Mesenchymal stem cell (in vitro differentiated cells and primary cell): ENCODE data around the gene PARP15.
A peak's percentile ranks its signal among the peaks of the same experiment; 100 is the strongest.

Experiments used
- DNase-seq: peaks from one replicate; pipeline ENCODE4 v3.0.0-alpha.2; 2013
- H2AFZ ChIP-seq: one replicate; pipeline ENCODE4 v1.6.1; 2013; ENCODE audit warnings: low read depth, mild to moderate bottlenecking, control low read depth, inconsistent platforms, low read length, moderate library complexity
- H2AK5ac ChIP-seq: 2 replicates; pipeline ENCODE4 v1.6.1; 2013; ENCODE audit warnings: low read length, moderate library complexity, mild to moderate bottlenecking, inconsistent platforms; ENCODE audit not compliant: severe bottlenecking
- H2BK120ac ChIP-seq: one replicate; pipeline ENCODE4 v1.6.1; 2013; ENCODE audit warnings: low read depth, mild to moderate bottlenecking, inconsistent platforms, low read length, moderate library complexity
- H2BK12ac ChIP-seq, 2 experiments: one replicate each; pipeline ENCODE4 v1.6.1; 2013; ENCODE audit warnings: inconsistent platforms in 2 of 2, low read length in 2 of 2, mild to moderate bottlenecking in 2 of 2, moderate library complexity in 2 of 2, control low read depth in 1 of 2
- H2BK15ac ChIP-seq: one replicate; pipeline ENCODE4 v1.6.1; 2013; ENCODE audit warnings: mild to moderate bottlenecking, low read depth, inconsistent platforms; ENCODE audit not compliant: poor library complexity, severe bottlenecking
- H2BK5ac ChIP-seq: 2 replicates; pipeline ENCODE4 v1.6.1; 2013; ENCODE audit warnings: low read depth, mild to moderate bottlenecking, low read length, control low read depth, inconsistent platforms; ENCODE audit not compliant: poor library complexity, severe bottlenecking
- H3K14ac ChIP-seq, 2 experiments: one replicate each; pipeline ENCODE4 v1.6.1; 2013; ENCODE audit warnings: inconsistent platforms in 2 of 2, low read length in 2 of 2, control low read depth in 1 of 2, mild to moderate bottlenecking in 1 of 2, moderate library complexity in 1 of 2
- H3K18ac ChIP-seq, 2 experiments: one replicate each; pipeline ENCODE4 v1.6.1; 2013; ENCODE audit warnings: inconsistent platforms in 2 of 2, low read length in 2 of 2, control low read depth in 1 of 2, low read depth in 1 of 2, mild to moderate bottlenecking in 1 of 2
- H3K23ac ChIP-seq, 2 experiments: one replicate each; pipeline ENCODE4 v1.6.1; 2013; ENCODE audit warnings: inconsistent platforms in 2 of 2, low read length in 2 of 2, mild to moderate bottlenecking in 2 of 2, moderate library complexity in 2 of 2, control low read depth in 1 of 2
- H3K27ac ChIP-seq: 2 replicates; pipeline ENCODE4 v1.5.1; 2013; ENCODE audit warnings: mild to moderate bottlenecking, moderate library complexity, low read length, control low read depth, inconsistent platforms; ENCODE audit not compliant: poor library complexity, severe bottlenecking
- H3K27me3 ChIP-seq, 2 experiments: 2 replicates each; pipeline versions ENCODE4 v1.6.1 to v1.7.0; 2013; ENCODE audit warnings: low read length in 2 of 2, mild to moderate bottlenecking in 2 of 2, moderate library complexity in 2 of 2, control low read depth in 1 of 2, inconsistent platforms in 1 of 2; ENCODE audit not compliant: control insufficient read depth in 1 of 2, insufficient read depth in 1 of 2
- H3K36me3 ChIP-seq, 2 experiments: 2 replicates each; pipeline versions ENCODE4 v1.6.1 to v1.7.0; 2013; ENCODE audit warnings: low read length in 2 of 2, control low read depth in 1 of 2, inconsistent platforms in 1 of 2, low read depth in 1 of 2, mild to moderate bottlenecking in 1 of 2; ENCODE audit not compliant: insufficient read depth in 2 of 2, control insufficient read depth in 1 of 2
- H3K4ac ChIP-seq, 2 experiments: one replicate each; pipeline ENCODE4 v1.6.1; 2013; ENCODE audit warnings: inconsistent platforms in 2 of 2, low read length in 2 of 2, mild to moderate bottlenecking in 2 of 2, moderate library complexity in 2 of 2, control low read depth in 1 of 2, low read depth in 1 of 2
- H3K4me1 ChIP-seq: 2 replicates; pipeline ENCODE4 v1.6.1; 2013; ENCODE audit warnings: low read depth, low read length, control low read depth; ENCODE audit not compliant: control insufficient read depth, insufficient read depth
- H3K4me2 ChIP-seq: 2 replicates; pipeline ENCODE4 v1.6.1; 2013; ENCODE audit warnings: low read length, mild to moderate bottlenecking, inconsistent platforms; ENCODE audit not compliant: poor library complexity, severe bottlenecking
- H3K4me3 ChIP-seq, 2 experiments: 2 replicates each; pipeline versions ENCODE4 v1.5.1 to v1.7.0; 2013; ENCODE audit warnings: low read length in 2 of 2, mild to moderate bottlenecking in 2 of 2, control low read depth in 1 of 2, low read depth in 1 of 2; ENCODE audit not compliant: insufficient read depth in 1 of 2
- H3K79me1 ChIP-seq: replicated peaks from 2 replicates; pipeline ENCODE4 v1.6.1; 2013; ENCODE audit warnings: mild to moderate bottlenecking, control low read depth, low read length, inconsistent platforms; ENCODE audit not compliant: poor library complexity, severe bottlenecking
- H3K9ac ChIP-seq: 2 replicates; pipeline ENCODE4 v1.7.0; 2013; ENCODE audit warnings: mild to moderate bottlenecking, low read length, moderate library complexity
- H3K9me3 ChIP-seq: 2 replicates; pipeline ENCODE4 v1.7.0; 2013; ENCODE audit warnings: mild to moderate bottlenecking, low read length; ENCODE audit not compliant: control insufficient read depth
- H4K8ac ChIP-seq: one replicate; pipeline ENCODE4 v1.6.1; 2013; ENCODE audit warnings: inconsistent platforms, mild to moderate bottlenecking, low read length, moderate library complexity
- H4K91ac ChIP-seq: one replicate; pipeline ENCODE4 v1.6.1; 2013; ENCODE audit warnings: mild to moderate bottlenecking, low read length, inconsistent platforms
- WGBS: methylation state at CpG from one replicate; pipeline ENCODE4 v1.1.7; 2013; ENCODE audit warnings: mixed read lengths; 5-methylcytosine and 5-hydroxymethylcytosine counted together

PARP15 gene

DNA sequence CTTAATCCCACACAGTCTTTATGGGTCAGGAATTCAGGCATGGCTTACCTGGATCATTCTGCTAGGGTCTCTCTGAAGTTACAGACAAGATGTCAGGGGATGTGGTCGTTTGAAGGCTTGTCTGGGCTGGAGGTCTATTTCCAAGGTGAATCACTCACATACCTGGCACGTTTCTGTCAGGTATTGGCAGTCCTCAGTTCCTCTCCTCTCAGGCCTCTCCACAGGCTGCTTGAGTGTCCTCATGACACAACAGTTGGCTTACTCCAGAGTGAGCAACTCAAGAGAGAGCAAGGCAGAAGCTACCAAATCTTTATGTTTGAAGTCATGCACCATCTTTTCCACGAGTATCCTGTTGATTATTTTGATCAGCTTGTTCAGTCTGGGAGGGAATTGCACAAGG lies 59.2 kb downstream of the PARP15 start:
- no peak overlapping the region for H2AK5ac ChIP-seq
- no peak overlapping the region for H3K4me3 ChIP-seq
- no peaks in the 10 kb centered on the region for H3K36me3 ChIP-seq
- H3K27me3 ChIP-seq, result no peaks in the 10 kb centered on the region
- H2BK15ac ChIP-seq, result no peak overlapping the region
- no peak overlapping the region for H2BK120ac ChIP-seq
- H3K79me1 ChIP-seq, result no peaks in the 10 kb centered on the region
- H2AFZ ChIP-seq, result no peak overlapping the region
- H4K91ac ChIP-seq, result no peak overlapping the region
- H2BK12ac ChIP-seq, result no peak overlapping the region
- H4K8ac ChIP-seq, result no peak overlapping the region
- H3K4ac ChIP-seq, result no peak overlapping the region
- no peaks in the 10 kb centered on the region for H3K9me3 ChIP-seq
- no peak overlapping the region for H3K27ac ChIP-seq
- no peak overlapping the region for H3K23ac ChIP-seq
- no peak overlapping the region for H2BK5ac ChIP-seq
- H3K9ac ChIP-seq, result no peak overlapping the region
- H3K18ac ChIP-seq, result no peak overlapping the region
- H3K4me1 ChIP-seq, result no peaks in the 10 kb centered on the region
- WGBS, result 44% methylated on average over 3 of the region's 3 CpGs
- H3K4me2 ChIP-seq, result no peak overlapping the region
- H3K14ac ChIP-seq, result no peak overlapping the region
- DNase-seq, result no peak

- H3K27me3 ChIP-seq, result no peaks in the 10 kb centered on the region
- H2AK5ac ChIP-seq, result no peak overlapping the region
- no peak overlapping the region for H3K4ac ChIP-seq
- no peak overlapping the region for H3K4me3 ChIP-seq
- no peaks in the 10 kb centered on the region for H3K36me3 ChIP-seq
- no peaks in the 10 kb centered on the region for H3K79me1 ChIP-seq
- H4K91ac ChIP-seq, result no peak overlapping the region
- H4K8ac ChIP-seq, result no peak overlapping the region
- no peak for DNase-seq
- no peak overlapping the region for H2BK15ac ChIP-seq
- H2BK120ac ChIP-seq, result no peak overlapping the region
- no peak overlapping the region for H3K14ac ChIP-seq
- no peak overlapping the region for H3K4me2 ChIP-seq
- H3K9ac ChIP-seq, result no peak overlapping the region
- no peak overlapping the region for H3K18ac ChIP-seq
- no peaks in the 10 kb centered on the region for H3K4me1 ChIP-seq
- H3K27ac ChIP-seq, result no peak overlapping the region
- H2BK5ac ChIP-seq, result no peak overlapping the region
- no peaks in the 10 kb centered on the region for H3K9me3 ChIP-seq
- H2BK12ac ChIP-seq, result no peak overlapping the region
- no peak overlapping the region for H2AFZ ChIP-seq
- no peak overlapping the region for H3K23ac ChIP-seq
Observed at GRCh38 chr3:122640437-122640999, 63.1 kb downstream of the PARP15 start.

DNA sequence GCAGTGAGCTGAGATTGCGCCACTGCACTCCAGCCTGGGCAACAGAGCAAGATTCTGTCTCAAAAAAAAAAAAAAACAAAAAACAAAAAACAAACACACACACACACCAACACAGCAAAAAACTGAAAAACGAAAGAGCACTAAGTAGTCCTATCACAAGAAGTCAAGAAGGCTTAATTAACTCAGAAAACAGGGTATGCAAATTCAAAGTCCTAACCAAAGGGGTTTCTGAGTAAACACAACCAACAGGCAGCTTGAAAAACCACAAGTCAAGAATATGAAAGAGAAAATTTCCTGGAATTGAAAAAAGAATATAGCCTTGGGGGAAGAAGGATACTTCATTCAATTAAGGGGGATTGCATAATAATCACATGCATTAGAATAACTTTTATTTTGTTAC lies 65.5 kb downstream of the PARP15 start:
- Histone ChIP-seq H3K14ac (no peak overlapping the region), H3K4me2 (no peak overlapping the region), H2BK12ac (no peak overlapping the region), H3K36me3 (no peaks in the 10 kb centered on the region), H2AK5ac (no peak overlapping the region), H3K27me3 (no peaks in the 10 kb centered on the region), H3K27ac (no peak overlapping the region), H2BK5ac (no peak overlapping the region), H3K9ac (no peak overlapping the region), H4K91ac (no peak overlapping the region), H3K4ac (no peak overlapping the region), H4K8ac (no peak overlapping the region), H3K23ac (no peak overlapping the region), H2BK15ac (no peak overlapping the region), H3K4me3 (no peak overlapping the region), H3K79me1 (no peaks in the 10 kb centered on the region), H3K9me3 (no peaks in the 10 kb centered on the region), H2BK120ac (no peak overlapping the region), H3K18ac (no peak overlapping the region), H2AFZ (no peak overlapping the region), H3K4me1 (no peaks in the 10 kb centered on the region)
- no peak for DNase-seq
- 80% methylated on average over 2 of the region's 2 CpGs for WGBS

DNA sequence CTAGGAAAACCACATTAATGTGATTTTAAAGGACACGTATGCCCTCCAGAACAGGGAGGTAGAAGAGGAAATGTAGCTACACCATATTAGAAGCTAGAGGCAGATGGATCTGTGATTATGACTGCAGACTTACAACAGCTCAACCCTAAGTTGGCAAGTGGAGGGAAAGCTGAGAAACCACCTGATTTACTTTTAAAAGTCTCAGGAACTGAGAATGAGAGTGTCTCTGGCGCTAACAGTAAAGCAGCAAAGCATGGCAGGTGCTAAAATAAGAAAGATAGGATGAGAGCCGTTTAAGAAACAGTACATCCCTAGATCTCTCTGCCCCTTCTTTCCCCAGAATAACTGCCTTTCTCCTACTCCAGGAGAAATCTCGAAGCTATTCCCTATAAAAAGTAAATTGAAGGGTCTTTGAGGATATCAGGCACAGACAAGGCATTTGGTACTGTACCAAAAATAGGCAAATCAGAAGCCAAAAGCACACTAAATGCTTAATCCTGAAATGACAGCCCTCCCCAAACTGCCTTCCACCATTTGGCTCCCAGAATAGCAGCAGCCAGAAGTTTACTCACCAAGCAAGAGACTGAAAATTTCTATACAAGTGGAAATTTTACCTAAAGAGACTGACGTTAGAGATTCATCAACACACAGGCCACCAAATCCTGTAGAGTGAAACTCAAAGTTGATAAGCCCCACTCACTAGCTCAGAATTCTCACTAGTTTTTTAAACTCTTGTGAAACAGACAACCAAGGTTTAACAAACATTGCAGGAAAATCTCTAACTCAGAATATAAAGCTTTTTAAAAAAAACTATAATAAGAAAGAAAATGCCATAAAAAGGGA lies 68.9 kb downstream of the PARP15 start:
- no peak overlapping the region for H3K27ac ChIP-seq
- no peak overlapping the region for H3K4me2 ChIP-seq
- no peak overlapping the region for H4K91ac ChIP-seq
- no peak overlapping the region for H2AK5ac ChIP-seq
- peak overlapping the region in 1 of 2 experiments; percentile 29 for H3K4me3 ChIP-seq
- no peak overlapping the region for H3K23ac ChIP-seq
- H3K79me1 ChIP-seq, result no peaks in the 10 kb centered on the region
- H3K4ac ChIP-seq, result no peak overlapping the region
- no peak overlapping the region for H2BK15ac ChIP-seq
- H2BK12ac ChIP-seq, result no peak overlapping the region
- no peaks in the 10 kb centered on the region for H3K36me3 ChIP-seq
- H2BK120ac ChIP-seq, result no peak overlapping the region
- no peak overlapping the region for H2BK5ac ChIP-seq
- H2AFZ ChIP-seq, result no peak overlapping the region
- WGBS, result 66% methylated on average over 3 of the region's 5 CpGs
- H3K14ac ChIP-seq, result no peak overlapping the region
- no peak overlapping the region for H4K8ac ChIP-seq
- no peak overlapping the region for H3K18ac ChIP-seq
- no peaks in the 10 kb centered on the region for H3K4me1 ChIP-seq
- H3K27me3 ChIP-seq, result peaks cover 4 to 5% of the 10 kb centered on the region in 2 experiments
- H3K9me3 ChIP-seq, result no peaks in the 10 kb centered on the region
- no peak for DNase-seq
- peak overlapping the region; percentile 48 for H3K9ac ChIP-seq
